Measurements from ENCODE around the gene C11orf54. TPM values are rescaled to one million over a fixed set of nuclear protein-coding genes. Genes with fewer than 3 reads are reported as not detected.

The C11orf54 gene
- polyA plus RNA-seq, 1 donor = 86.6 TPM

DNA sequence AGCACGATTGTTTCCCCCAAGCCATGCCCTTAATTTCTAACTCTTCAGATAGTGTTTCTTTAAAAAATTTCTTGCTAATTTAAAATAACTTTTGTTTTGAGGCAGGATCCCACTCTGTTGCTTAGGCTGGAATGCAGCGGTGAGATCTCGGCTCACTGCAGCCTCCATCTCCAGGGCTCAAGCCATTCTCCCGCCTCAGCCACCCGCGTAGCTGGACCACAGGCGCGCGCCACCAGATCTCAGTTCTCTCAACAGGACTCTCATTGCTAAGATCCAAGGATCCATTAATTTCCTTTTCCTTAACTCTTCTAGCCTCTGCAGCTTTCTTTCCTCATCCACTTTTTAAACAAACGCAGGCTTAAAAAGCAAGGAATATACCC lies 42.3 kb downstream of the C11orf54 start:
- Histone ChIP-seq H3K36me3 (ENCODE audit: control insufficient read depth, insufficient read depth, low read length) (peaks cover 7% of the 10 kb centered on the region), H3K4me3 (ENCODE audit: low read length) (peak overlapping the region; percentile 83), H3K9me3 (ENCODE audit: control insufficient read depth, low read depth, low read length) (no peaks in the 10 kb centered on the region), H3K27me3 (ENCODE audit: control insufficient read depth, insufficient read depth, low read length) (no peaks in the 10 kb centered on the region), H3K4me1 (ENCODE audit: control insufficient read depth, insufficient read depth, low read length) (peaks cover 14% of the 10 kb centered on the region), H3K27ac (ENCODE audit: low read length) (peak overlapping the region; percentile 84)
- 0% methylated on average over 1 of the region's 10 CpGs for WGBS (ENCODE audit: insufficient coverage, low lambda C conversion rate)
- DNase-seq = no peak

DNA sequence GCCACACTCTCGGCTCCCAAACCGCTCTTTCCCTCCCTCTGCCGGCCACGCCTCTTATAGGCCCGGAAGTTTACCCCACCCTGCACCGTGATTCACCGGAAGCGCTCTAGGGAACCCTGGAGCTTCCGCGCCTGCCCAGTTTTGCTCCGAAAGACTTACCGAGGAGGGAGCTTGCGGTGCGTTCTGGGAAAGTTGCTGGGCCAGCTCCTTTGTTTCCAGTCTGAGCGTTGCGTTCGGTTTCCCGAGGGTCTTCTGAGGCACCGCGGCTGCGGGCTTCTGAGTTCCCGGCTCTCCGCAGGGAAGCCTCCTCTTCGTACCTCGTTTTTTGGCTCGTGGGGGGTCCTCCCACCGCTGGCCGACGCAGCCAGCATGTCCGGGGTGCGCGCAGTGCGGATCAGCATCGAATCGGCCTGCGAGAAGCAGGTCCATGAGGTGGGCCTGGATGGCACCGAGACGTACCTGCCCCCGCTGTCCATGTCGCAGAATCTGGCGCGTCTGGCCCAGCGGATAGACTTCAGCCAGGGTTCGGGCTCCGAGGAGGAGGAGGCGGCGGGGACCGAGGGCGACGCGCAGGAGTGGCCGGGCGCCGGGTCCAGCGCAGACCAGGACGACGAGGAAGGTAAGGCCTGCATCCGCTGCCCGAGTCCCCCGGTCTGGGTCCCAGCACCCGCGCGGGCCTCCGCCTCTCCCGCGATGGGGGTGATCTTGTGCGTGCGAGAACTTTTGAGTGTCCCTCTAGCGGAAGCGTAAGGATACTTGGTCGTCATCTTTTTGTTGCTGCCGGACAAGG lies 42.9 kb downstream of the C11orf54 start, which contains the start of gene MED17:
TSS of gene MED17 (plus strand) at position 138 of the 790 bp plus-strand sequence. CDS start at position 370, 232 bp downstream.
- DNase-seq = peak; percentile 92 to 95
- H3K4me3 ChIP-seq (ENCODE audit: low read length) = peak within 1 kb of the TSS; percentile 83
- peaks cover 12% of the 10 kb centered on the region for H3K36me3 ChIP-seq (ENCODE audit: control insufficient read depth, insufficient read depth, low read length)
- peaks cover 14% of the 10 kb centered on the region for H3K4me1 ChIP-seq (ENCODE audit: control insufficient read depth, insufficient read depth, low read length)
- H3K27ac ChIP-seq (ENCODE audit: low read length) = peak within 1 kb of the TSS; percentile 84
- WGBS (ENCODE audit: insufficient coverage, low lambda C conversion rate) = no CpG with 5 or more reads among the region's 72 CpGs
- no peaks in the 10 kb centered on the region for H3K27me3 ChIP-seq (ENCODE audit: control insufficient read depth, insufficient read depth, low read length)
- no peaks in the 10 kb centered on the region for H3K9me3 ChIP-seq (ENCODE audit: control insufficient read depth, low read depth, low read length)

DNA sequence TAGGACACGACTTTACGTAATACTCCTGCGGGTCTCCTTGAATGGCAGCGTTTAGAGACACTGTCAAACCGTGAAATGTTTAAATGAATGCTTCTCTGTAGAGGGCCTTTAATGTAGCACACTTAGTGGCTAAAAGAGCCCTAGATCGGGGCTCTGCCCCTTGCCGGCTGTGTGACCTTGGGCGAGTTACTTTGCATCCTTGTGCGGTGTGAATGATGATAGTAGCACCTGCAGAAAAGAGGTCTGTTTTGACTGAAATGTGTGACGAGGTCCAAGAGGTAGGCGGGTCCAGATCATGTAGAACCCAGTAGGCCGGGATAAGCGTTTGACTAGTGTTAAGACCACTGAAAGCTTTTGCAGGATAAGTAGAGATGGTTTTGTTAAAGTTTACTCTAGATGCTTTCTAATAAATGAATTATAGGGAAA lies 43.5 kb downstream of the C11orf54 start:
- no peaks in the 10 kb centered on the region for H3K27me3 ChIP-seq (ENCODE audit: control insufficient read depth, insufficient read depth, low read length)
- no peaks in the 10 kb centered on the region for H3K9me3 ChIP-seq (ENCODE audit: control insufficient read depth, low read depth, low read length)
- peak overlapping the region; percentile 84 for H3K27ac ChIP-seq (ENCODE audit: low read length)
- WGBS (ENCODE audit: insufficient coverage, low lambda C conversion rate) = no CpG with 5 or more reads among the region's 13 CpGs
- peaks cover 14% of the 10 kb centered on the region for H3K4me1 ChIP-seq (ENCODE audit: control insufficient read depth, insufficient read depth, low read length)
- H3K4me3 ChIP-seq (ENCODE audit: low read length) = peak overlapping the region; percentile 83
- no peak for DNase-seq
- H3K36me3 ChIP-seq (ENCODE audit: control insufficient read depth, insufficient read depth, low read length) = peaks cover 17% of the 10 kb centered on the region

DNA sequence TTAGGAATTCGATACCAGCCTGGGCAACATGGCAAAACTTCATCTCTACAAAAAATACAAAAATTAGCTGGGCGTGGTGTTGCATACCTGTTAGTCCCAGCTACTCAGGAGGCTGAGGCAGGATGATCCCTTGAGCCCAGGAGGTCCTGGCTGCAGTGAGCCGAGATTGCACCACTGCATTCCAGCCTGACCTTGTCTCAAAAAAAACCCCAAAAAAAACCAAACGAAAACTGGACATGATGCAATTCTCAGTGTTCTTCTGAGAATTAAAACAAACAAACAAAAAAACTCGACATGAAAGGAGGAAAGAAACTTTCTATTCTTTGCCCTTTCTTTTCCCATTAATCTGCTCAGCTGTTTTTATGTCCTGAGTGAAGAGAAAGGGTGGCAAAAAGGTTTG lies 50.0 kb downstream of the C11orf54 start:
- H3K27ac ChIP-seq (ENCODE audit: low read length) = no peak overlapping the region
- WGBS (ENCODE audit: insufficient coverage, low lambda C conversion rate) = 94% methylated on average over 2 of the region's 5 CpGs
- peaks cover 5% of the 10 kb centered on the region for H3K4me1 ChIP-seq (ENCODE audit: control insufficient read depth, insufficient read depth, low read length)
- H3K9me3 ChIP-seq (ENCODE audit: control insufficient read depth, low read depth, low read length) = no peaks in the 10 kb centered on the region
- H3K36me3 ChIP-seq (ENCODE audit: control insufficient read depth, insufficient read depth, low read length) = peaks cover 68% of the 10 kb centered on the region
- no peak overlapping the region for H3K4me3 ChIP-seq (ENCODE audit: low read length)
- no peak for DNase-seq
- no peaks in the 10 kb centered on the region for H3K27me3 ChIP-seq (ENCODE audit: control insufficient read depth, insufficient read depth, low read length)

DNA sequence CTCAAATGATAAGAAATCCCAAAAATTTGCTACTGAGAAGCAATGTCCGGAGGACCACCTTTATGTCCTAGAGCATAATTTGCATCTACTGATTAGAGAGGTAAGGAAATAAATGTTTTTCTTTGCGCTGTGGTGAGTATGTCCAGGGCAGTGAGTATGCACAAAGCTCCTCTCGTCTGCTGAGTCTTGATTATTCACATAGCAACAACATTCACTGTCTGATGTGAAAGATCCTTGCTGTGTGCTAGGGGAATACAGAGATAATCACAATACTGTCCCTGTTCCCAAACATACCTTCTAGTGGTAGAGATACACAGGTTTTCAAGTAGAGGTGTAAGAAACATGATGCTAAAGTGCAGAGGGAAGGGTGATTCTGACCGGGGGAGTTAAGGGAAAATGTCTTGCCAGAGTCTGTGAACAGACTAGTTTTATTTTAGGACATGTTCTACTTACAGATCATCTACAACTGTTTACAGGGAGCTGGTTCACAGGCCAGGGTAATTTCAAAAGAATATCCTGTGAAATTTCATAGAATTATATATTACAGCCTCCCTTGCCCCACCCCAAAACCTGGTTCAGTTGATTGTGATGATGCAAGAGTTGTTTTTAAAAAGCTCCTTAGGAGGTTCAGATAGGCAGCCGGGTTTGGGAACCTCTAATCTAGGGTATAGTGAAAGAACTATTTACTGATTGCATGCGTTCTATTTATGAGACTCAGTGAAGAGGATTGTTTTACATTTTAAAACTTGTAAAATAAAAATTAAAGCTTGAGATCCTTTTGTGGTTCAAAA lies 55.2 kb downstream of the C11orf54 start:
- no CpG with 5 or more reads among the region's 6 CpGs for WGBS (ENCODE audit: insufficient coverage, low lambda C conversion rate)
- H3K4me3 ChIP-seq (ENCODE audit: low read length) = no peak overlapping the region
- no peak for DNase-seq
- no peak overlapping the region for H3K27ac ChIP-seq (ENCODE audit: low read length)
- no peaks in the 10 kb centered on the region for H3K4me1 ChIP-seq (ENCODE audit: control insufficient read depth, insufficient read depth, low read length)
- H3K36me3 ChIP-seq (ENCODE audit: control insufficient read depth, insufficient read depth, low read length) = peaks cover 75% of the 10 kb centered on the region
- no peaks in the 10 kb centered on the region for H3K9me3 ChIP-seq (ENCODE audit: control insufficient read depth, low read depth, low read length)
- H3K27me3 ChIP-seq (ENCODE audit: control insufficient read depth, insufficient read depth, low read length) = no peaks in the 10 kb centered on the region

DNA sequence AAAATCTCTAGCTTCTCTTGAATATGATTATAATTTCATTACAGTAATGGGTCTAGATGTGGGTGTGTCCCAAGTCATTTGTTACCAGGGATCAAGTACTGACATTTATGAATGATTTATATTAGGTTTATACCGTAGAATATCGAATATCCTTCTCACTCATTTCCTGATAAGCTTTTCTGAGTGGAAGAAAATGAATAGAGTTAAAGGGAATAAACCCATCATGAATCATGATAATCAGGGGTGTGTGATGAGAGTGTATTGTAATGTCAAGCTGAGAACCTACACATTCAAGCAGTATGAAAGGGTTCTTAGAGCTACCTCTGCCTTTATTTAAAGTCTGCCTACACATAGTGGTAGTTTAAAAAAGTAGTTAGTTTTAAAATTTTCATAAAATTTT lies 59.9 kb downstream of the C11orf54 start:
- no peak for DNase-seq
- no peaks in the 10 kb centered on the region for H3K9me3 ChIP-seq (ENCODE audit: control insufficient read depth, low read depth, low read length)
- H3K27ac ChIP-seq (ENCODE audit: low read length) = no peak overlapping the region
- peaks cover 67% of the 10 kb centered on the region for H3K36me3 ChIP-seq (ENCODE audit: control insufficient read depth, insufficient read depth, low read length)
- WGBS (ENCODE audit: insufficient coverage, low lambda C conversion rate) = no CpG with 5 or more reads among the region's 2 CpGs
- no peak overlapping the region for H3K4me3 ChIP-seq (ENCODE audit: low read length)
- no peaks in the 10 kb centered on the region for H3K4me1 ChIP-seq (ENCODE audit: control insufficient read depth, insufficient read depth, low read length)
- H3K27me3 ChIP-seq (ENCODE audit: control insufficient read depth, insufficient read depth, low read length) = no peaks in the 10 kb centered on the region

DNA sequence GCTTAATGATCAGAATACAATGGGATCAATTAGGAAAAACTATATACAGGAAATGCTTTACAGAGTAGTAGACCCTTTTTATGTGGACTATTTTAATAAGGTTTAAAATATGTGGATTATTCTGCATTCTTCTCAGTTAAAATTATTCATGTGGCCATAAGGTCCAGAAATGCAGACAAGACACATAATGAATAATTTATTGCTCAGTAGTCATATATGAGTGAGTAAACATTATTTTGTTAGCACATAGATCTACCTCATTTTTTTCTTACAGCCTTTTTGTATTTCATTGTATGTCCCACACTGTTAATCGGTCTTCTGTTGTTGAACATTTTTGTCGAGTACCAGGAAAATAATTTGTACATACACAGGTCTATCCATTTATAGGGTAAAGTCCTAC lies 63.4 kb downstream of the C11orf54 start:
- Histone ChIP-seq H3K4me3 (ENCODE audit: low read length) (no peak overlapping the region), H3K36me3 (ENCODE audit: control insufficient read depth, insufficient read depth, low read length) (peaks cover 65% of the 10 kb centered on the region), H3K9me3 (ENCODE audit: control insufficient read depth, low read depth, low read length) (no peaks in the 10 kb centered on the region), H3K27me3 (ENCODE audit: control insufficient read depth, insufficient read depth, low read length) (no peaks in the 10 kb centered on the region), H3K4me1 (ENCODE audit: control insufficient read depth, insufficient read depth, low read length) (no peaks in the 10 kb centered on the region), H3K27ac (ENCODE audit: low read length) (no peak overlapping the region)
- no CpG with 5 or more reads among the region's 2 CpGs for WGBS (ENCODE audit: insufficient coverage, low lambda C conversion rate)
- no peak for DNase-seq

DNA sequence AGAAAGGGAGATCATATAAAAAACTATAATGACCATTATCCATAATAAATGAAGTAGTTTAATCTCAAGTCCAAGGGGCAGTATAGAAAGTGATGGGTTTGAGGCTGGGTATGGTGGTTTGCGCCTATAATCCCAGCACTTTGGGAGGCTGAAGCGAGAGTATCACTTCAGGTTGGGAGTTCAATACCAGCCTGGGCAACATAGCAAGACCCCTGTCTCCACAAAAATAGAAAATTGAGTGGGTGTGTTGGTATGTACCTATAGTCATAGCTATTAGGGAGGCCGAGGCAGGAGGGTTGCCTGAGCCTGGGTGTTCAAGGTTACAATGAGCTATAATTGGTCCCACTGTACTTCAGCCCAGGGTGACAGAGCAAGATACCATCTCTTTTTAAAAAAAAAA lies 66.5 kb downstream of the C11orf54 start:
- Histone ChIP-seq H3K9me3 (ENCODE audit: control insufficient read depth, low read depth, low read length) (no peaks in the 10 kb centered on the region), H3K4me1 (ENCODE audit: control insufficient read depth, insufficient read depth, low read length) (no peaks in the 10 kb centered on the region), H3K27ac (ENCODE audit: low read length) (no peak overlapping the region), H3K4me3 (ENCODE audit: low read length) (no peak overlapping the region), H3K36me3 (ENCODE audit: control insufficient read depth, insufficient read depth, low read length) (peaks cover 63% of the 10 kb centered on the region), H3K27me3 (ENCODE audit: control insufficient read depth, insufficient read depth, low read length) (no peaks in the 10 kb centered on the region)
- no CpG with 5 or more reads among the region's 3 CpGs for WGBS (ENCODE audit: insufficient coverage, low lambda C conversion rate)
- no peak for DNase-seq

DNA sequence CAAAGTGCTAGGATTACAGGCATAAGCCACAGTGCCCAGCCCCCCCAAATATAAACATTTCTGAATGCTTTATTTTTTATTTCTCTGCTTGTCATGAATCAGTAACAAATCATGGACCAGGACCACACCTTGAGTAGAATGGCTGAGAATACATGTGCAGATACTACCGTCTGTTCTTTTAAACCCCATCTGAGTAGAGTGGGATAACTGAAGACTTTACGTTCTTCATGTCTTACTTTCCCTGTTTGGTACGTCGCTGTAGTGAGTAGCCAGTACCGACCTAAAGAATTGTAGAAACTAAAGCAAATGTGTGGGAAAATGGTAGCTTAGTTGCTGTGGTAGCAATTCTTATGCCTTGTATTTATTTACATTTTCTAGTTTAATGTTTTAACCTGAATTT lies 72.5 kb downstream of the C11orf54 start:
- Histone ChIP-seq H3K36me3 (ENCODE audit: control insufficient read depth, insufficient read depth, low read length) (peaks cover 49% of the 10 kb centered on the region), H3K27me3 (ENCODE audit: control insufficient read depth, insufficient read depth, low read length) (no peaks in the 10 kb centered on the region), H3K4me1 (ENCODE audit: control insufficient read depth, insufficient read depth, low read length) (no peaks in the 10 kb centered on the region), H3K9me3 (ENCODE audit: control insufficient read depth, low read depth, low read length) (no peaks in the 10 kb centered on the region), H3K27ac (ENCODE audit: low read length) (no peak overlapping the region), H3K4me3 (ENCODE audit: low read length) (no peak overlapping the region)
- DNase-seq = no peak
- WGBS (ENCODE audit: insufficient coverage, low lambda C conversion rate) = no CpG with 5 or more reads among the region's 5 CpGs
